HG03097 (cell line): ENCODE measurements around the gene HYI.
"Not testable (repeated sequence)": the region's sequence is repeated elsewhere in the genome, so short reads cannot be mapped to it uniquely, and the experiment has no call there.

Experiments used
- ATAC-seq: cut with Tn5 transposase; IDR thresholded peaks from one replicate; pipeline ENCODE4 v1.9.1; 2021; ENCODE audit not compliant: unreplicated experiment, low FRiP score

The HYI gene

DNA sequence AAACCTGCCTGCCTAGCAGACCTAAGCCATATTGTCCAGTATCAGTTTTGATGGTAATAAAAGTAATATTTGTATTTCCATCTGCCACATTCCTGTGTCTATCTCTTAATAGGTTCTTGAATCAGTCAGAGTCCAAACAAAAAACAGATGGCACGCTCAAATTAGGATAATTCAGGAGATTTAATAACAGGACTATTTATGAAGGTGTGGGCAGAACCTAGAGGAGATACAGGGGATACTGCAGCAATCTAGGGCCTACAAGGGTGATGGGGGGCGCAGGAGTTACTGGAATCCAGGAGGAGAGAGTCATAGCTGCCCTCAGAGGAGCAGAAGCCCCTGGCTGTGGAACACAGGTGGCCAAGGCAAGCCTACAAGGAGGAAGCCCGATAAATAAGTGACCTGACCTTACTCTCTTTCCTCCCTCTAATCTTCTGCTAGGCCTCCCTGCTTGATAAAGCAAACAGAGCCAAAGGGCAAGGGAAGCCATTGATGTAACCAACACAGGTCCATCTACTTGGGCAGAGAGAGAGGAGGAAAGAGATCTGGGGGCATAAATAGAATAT lies 11.9 kb upstream of the HYI start:
- ATAC-seq, result no peak

DNA sequence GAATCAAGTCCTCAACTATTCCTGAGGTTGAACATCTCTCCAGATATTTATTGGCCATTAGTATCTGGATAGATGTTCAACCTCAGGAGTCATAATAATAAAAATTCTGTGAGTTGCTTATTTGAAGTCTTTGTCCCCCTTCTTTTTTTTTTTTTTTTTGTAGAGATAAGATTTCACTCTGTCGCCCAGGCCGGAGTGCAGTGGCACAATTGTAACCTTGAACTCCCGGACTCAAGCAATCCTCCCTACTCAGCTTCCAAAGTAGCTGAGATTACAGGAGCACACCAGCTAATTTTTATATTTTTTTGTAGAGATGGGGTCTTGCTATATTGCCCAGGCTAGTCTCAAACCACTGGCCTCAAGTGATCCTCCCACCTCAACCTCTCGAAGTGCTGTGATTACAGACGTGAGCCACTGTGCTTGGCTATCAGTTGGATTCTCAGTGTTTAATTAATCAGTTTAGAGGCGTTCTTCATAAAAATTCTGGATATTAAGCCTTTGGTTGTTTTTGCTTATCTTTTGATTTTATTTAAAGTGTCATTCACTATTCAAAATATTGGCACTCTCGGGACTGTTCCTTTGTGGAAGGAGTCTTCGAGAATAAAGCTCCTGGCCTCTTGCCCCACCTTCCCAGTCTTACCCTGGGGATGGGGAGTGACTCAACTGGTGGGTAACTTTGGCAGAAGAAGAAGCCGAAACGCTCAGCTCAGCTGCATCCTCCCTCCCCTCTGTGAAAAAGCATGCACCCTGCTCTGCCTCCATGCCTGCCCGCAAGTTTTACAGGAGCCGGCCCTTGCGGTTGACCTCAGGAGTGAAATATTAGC lies 11.2 kb upstream of the HYI start:
- ATAC-seq, result no peak

DNA sequence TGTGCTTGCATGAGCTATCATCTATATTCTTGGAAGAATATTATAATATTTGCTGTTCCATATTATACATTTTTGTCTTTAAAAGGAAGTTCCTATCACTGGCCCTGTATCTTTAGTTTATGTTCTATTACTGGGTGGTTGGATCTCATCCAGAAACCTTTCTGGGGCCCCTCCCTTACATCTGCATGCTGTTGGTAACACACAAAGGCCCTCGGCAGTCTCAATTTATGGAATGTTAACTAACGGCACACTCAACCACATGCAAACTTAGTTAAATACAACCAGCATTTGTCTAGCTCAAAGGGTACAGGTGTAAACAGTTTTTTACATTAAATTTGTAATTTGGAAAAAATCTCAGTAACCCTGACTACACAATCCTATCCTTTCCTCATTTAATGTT lies 9.7 kb upstream of the HYI start:
- ATAC-seq, result no peak

DNA sequence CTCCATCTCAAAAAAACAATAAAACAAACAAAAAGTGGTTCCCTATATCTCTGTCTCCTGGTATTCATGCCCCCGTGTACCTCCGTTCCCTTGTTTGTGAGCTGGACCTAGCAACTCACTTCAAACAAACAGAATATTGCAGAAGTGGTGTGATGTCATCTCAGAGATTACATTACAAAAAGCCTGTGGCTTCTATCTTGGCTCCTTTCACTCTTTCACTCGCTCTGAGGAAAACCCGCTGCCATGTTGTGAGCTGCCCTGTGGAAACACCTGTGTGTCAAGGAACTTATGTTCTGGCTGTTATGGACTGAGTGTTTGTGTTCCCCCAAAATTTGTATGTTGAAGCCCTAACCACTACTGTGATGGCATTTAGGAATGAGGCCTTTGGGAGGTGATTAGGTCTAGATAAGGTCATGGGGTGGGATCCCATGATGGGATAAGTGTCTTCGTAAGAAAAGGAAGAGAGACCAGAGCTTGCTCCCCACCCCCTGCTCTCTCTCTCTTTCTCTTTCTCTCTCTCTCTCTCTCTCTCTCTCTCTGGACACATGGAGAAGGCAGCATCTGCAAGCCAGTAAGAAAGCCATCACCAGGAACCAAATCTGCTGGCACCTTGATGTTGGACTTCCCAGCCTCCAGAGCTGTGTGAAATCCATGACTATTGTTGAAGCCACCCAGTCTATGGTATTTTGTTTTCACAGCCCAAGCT lies 7.4 kb upstream of the HYI start:
- no peak for ATAC-seq

DNA sequence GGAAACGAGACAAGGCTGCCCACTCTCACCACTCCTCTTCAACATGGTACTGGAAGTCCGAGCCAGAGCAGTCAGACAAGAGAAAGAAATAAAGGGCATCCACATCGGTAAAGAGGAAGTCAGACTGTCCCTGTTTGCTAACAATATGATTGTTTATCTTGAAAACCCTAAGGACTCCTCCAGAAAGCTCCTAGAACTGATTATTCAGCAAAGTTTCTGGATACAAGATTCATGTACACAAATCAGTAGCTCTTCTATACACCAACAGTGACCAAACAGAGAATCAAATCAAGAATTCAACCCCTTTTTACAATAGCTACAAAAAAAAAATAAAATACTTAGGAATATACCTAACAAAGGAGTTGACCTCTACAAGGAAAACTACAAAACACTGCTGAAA lies 4.6 kb upstream of the HYI start:
- not testable (repeated sequence) for ATAC-seq

DNA sequence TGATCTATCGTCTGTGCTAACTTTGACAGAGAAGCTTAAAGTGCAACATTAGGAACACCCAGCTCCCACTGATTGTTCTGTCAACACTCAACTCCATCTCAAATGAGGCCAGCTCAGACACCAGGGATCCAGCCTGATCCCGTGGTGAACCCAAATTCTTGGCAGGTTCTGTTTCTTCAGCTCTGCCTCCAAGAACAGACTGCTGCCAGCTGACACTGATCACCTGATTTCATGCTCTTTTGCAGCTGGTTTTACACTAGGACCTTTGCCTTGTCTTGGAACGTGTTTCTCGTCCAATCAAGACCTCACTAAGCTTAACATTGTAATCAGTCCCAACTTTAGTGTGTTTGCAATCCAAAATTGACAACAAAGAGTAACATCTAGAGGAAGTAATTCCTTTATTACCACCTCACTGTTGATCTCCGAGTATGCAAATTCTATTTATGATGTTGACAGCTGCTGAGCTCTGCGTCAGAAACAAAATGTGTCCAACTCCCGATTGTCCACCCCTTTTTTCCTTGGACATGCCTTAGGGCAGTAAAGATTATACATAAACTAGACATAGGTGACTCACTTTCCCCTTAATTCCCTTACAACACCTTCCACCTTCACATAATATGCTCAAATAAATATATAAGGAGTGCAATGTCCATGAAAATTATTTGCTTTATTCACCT lies 1.6 kb upstream of the HYI start:
- ATAC-seq, result no peak

DNA sequence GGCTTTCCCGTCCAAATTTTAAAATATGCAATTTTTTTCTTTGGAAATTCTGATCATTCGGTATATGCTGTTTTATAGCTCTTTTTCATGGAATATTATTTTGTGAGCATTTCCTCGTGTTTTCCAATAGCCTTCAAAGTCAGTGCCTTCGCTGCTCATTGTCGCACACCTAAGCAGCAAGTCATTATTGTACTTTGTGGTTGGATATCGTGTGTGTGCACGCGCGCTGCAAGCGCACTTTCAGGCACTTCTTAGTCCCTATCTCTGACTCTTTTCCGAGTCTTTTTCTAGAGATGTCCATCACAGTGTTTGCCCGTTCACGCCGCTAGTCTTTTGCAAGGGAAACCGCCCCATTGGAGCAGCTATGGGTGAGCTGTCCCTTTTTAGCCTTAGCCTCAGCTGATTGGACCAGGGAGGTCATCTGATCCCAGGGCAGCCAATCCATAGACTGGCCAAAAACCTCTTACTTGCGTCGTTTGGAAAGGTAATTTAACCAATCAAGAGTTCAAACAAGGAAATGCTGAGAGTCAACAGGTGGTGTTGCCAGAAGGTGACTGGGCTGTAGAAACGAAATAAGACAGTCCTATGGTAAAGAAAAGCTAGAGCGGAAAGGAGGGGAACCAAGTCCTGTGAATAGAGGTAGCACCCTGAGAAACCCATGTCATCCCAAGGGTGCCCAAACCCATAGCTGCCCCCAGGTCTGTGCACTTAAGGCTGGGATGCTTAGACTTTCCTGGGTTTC lies 710 bp upstream of the HYI start:
- ATAC-seq, result peak; percentile 55

DNA sequence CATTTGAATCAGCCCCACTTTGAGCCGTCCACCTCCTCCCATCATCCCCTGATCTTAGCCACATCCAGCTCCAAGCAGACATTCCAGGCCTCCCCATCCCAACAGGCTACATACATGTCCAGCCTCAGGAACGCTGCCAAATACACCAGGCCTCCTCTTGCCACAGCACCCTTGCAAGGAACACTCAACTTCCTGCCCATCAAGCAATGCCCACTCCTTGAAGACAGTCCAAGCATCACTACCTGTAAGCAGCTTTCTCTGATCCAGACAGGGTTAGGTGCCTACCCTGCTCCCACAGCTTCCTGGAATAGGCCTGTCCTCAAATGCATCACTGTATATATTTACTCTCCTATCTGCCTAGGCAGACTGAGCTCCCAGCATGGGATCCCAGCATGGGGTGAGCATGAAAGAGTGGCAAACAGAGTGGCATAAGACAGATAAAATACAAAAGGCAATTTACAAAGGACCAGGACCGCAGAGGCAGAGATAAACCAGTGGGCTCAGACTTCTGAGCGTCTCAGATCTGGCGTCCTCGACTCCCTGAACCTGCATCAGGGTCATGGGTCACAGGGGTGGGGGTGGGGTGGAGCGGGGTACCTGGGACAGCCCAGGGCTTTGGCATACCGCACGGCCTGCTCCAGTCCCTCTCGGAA lies 816 bp downstream of the HYI start:
- no peak for ATAC-seq

DNA sequence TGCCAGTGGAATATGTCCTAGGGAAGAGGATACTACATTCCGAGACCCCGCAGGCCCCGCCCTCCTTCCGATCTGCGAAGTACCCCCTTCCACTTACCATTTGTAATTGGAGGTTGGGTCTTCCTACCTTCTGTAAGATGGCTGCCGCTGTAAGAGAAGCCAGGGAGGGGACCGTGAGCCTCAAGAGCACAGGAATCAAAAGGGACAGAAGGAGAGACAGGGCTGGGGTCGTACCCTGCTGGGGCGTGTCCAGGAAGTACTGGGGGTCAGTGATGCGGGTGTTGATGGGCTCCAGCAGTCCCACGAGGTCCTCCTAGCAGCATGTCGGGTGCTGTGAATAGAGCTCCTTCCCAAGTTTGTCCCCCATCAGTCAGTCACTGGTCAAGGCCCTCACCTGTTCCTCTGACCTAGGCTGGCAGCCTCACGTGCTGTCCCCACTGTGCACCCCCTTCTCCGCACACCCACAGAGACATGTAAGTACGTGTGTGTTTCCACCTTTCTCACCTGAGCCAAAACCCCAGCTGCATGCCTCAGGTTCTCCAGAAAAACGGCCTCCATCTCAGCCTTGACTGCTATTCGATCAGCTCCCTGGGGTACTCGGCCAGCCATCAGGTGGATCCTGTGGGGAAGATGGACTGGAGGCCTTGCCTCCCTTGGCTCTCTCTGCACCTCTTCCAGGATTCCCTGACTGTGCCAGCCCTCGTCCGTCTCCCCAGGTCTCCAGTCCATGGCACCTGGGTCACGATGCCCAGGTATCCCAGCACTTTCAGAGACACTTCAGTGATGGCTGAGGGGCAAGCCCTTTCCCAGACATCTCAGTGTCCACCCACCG lies 1.8 kb downstream of the HYI start:
- no peak for ATAC-seq

DNA sequence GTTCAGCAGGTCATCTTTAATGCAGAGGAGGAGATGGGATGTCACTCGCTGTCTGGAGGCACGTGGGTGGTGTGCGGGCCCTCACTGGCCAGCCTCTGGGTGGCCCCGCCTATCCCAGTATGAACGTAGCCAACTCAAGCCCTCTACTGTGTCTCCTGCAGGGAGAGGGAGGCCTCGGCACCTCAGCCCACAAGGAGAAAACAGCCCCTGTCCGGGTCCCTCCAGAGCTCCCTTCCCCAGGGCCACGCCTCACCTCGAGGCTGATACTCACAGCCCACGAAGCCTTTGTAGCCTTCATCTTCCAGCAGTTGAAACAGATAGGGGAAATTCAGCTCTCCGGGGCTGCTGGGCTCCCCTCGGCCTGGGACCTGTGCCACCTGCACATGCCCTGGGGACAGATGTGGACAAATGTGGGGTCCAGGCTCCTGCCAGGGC lies 2.6 kb downstream of the HYI start:
- ATAC-seq, result no peak

DNA sequence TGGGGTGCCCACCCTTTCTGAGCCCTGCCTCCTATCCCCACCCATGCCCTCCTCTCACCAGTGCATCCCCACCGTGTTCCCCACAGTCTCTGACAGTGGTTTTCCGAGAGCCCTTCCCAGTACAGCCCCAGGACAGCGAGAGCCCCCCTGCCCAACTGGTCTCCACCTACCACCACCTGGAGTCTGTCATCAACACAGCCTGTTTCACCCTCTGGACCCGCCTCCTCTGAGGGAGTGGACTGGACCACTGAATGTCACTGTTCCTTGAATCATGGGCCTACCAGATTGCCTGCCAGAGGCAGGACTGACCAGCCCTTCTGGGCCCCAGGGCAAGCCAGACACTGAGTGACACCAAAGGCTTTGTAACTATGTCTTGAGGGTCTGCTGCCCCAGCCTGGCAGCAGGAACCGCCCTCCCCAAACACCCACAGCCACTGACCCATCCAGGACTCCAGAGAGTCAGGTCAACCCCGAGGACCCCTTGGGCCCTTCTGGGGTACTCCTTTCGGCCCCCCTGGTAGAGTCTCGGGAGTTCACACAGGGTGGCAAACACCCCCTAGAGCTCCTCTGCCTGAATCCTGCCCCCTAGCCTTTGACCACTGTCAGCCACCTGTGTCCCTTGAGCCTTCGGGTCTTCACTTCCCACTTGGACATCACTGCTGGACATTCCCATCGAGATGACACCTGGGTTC lies 3.3 kb downstream of the HYI start:
- no peak for ATAC-seq

DNA sequence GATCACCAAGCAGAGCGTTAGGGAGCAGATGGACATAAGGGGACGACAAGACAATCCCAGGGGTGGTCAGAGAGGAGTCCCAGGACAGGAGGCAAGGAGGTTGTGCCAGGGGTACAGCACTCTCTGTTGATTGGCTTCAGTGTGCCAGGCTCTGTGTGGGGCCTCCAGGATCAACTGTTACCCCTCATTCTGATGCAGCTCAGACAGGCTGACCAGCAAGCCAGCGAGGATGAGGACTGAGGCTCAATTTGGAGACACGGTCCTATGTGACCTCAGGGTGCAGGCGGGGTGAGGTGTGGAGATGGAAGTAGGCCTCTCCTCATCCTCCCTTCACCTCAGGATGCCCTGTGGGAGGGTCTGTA lies 4.0 kb downstream of the HYI start:
- ATAC-seq, result no peak

DNA sequence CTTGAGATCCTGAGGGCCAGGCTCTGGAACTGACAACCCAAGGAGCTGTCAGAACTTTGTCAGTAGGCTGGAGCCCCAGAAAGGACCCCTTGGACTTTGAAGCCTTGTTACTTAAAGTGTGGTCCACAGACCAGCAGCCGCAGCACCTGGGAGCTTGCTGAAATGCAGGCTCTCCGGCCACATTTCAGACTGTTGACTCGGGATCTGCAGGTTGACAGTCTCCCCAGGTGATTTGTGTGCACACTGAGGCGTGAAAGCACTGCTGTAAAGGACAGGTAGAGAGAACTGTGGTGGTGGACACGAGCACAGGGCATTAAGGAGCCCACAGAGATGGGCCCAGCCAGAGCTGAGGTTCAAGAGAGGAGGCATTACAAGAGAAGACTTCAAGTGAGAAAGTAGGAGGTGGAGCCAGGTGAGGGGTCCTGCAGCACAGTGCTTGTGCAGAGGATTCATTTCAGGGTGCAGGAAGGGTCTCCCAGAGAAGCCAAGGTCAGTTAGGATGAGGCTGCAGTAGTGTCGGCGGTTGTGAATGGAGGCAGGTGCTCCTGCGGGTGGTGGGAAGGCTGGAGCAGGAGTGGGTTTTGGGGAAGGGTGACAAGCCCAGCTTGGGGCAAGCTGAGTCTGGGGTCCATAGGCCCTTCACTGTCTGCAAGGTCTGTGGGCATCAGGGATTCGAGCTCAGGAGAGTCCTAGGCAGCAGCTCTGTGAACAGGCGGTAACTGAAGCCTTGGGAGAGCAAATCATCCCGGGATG lies 4.6 kb downstream of the HYI start:
- no peak for ATAC-seq

DNA sequence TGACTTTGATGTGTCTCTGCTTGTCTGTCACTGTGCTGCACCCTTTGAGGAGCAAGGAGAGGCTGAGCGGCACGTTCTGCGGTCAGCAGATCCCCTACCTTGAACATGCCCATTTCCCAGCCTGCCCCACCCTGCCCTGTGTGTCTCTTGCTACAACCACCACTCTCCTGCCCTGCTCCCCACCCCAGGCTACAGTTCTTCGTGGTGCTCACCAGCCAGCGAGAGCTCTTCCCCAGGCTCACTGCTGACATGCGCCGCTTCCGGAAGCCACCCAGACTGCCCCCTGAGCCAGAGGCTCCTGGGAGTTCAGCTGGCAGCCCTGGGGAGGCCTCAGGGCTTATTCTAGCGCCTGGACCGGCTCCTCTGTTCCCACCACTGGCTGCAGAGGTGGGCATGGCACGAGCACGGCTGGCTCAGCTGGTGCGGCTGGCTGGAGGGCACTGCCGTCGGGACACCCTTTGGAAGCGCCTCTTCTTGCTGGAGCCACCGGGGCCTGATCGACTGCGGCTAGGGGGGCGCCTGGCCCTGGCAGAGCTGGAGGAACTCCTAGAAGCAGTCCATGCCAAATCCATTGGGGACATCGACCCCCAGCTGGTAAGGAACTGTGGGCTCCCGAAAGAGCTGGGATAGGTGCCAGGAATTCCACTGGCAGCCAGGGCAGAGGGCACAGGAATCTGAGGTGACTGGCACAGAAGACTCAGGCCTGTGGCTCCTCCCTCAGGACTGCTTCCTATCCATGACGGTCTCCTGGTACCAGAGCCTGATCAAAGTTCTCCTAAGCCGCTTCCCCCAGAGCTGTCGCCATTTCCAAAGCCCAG lies 5.6 kb downstream of the HYI start:
- no peak for ATAC-seq

DNA sequence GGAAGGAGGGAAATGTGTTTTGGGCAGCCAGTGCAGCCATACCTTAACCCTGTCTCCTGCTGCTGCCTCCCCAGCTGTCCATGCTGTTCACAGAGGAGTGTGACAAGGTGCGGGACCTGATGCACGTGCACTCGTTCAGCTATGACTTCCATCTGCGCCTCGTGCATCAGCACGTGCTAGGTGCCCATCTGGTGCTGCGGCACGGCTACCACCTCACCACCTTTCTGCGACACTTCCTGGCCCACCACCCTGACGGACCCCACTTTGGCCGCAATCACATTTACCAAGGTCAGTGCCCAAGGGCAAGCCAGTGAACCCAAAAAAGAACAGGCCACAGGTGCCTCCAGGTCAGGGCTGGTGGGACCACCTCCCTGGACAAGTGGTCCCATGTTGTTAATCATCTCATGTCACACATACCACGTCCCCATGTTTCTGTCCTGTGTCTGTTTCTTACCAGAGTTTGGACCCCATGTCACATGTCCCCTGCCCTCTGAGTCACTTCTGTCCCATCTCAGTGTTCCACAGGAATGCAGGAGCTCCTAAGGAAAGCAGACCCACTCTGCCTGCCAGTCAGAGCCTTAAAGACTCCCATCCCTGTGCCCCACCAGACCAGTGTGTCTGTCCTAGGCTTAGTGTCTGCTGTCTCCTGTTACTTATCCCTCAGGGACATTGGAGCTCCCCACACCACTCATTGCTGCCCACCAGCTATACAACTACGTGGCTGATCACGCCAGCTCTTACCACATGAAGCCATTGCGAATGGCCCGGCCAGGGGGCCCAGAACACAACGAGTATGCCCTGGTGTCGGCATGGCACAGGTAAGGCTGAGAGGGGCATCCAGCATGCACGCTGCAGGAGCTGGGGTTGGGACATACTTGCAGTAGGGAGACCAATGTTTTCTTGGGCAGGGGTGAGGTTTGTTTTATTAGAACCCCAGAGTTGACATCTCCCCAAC lies 6.6 kb downstream of the HYI start:
- no peak for ATAC-seq

DNA sequence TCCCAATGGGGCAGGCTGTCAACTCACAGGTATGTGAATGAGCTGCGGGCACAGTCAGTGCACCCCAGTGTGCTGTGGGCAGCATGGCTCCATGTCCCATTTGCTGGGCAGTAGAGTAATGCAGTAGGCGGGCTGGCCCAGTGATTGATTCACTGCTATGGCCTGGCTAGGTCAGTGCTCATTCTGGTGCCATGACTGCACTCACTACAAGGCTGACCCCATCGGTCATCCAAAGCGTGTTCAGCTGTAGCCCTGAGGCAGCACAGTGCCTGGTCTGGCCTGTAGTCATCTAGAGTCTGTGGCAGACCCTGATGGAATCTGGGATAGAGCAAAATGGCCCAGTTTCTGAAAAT lies 7.4 kb downstream of the HYI start:
- ATAC-seq, result no peak
